C4-2B (cell line): ENCODE measurements around the gene SRC.

Source experiments
- H3K27ac ChIP-seq: fragments of 450-650 bp; 2 replicates; pipeline ENCODE4 v1.5.1; 2017
- CTCF ChIP-seq: fragments of 450-650 bp; conservative IDR thresholded peaks from 2 replicates; pipeline ENCODE4 v1.5.1; 2017; ENCODE audit warnings: mild to moderate bottlenecking
- ZFX ChIP-seq: fragments of 450-650 bp; IDR thresholded peaks from 2 replicates; pipeline ENCODE4 v1.6.1; 2017

Gene SRC

GRCh38 chr20:37359331-37359730, 13.4 kb downstream of the SRC start:
- TF ChIP-seq ZFX (no peak), CTCF (no peak)
- no peak overlapping the region for H3K27ac ChIP-seq

- no peak for TF ChIP-seq CTCF
- TF ChIP-seq ZFX, result no peak
- no peak overlapping the region for H3K27ac ChIP-seq
These were observed 13.9 kb downstream of the SRC start for GRCh38 chr20:37359836-37360235.

- TF ChIP-seq CTCF (no peak), ZFX (no peak)
- H3K27ac ChIP-seq, result no peak overlapping the region
These were observed 14.6 kb downstream of the SRC start for GRCh38 chr20:37360391-37361115.

DNA sequence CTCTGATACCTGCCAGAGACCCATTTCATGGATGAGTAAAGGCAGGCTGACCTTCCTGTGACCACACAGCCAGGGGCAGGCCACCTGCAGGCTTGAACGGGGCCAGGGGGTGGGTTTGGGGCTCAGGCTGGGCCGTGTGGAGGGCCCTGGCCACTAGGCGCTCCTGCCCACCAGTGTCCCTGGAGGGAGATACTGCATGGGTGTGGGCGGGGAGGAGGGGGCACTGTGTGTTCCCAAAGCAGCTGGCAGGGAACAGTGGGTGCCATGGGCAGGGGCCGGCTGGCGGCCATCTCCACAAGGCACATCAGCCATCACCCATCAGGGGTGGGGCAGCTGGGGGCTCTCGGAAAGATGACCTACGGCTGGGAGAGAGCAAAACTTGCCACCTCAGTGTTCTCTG, 15.4 kb downstream of the SRC start:
- no peak overlapping the region for H3K27ac ChIP-seq
- TF ChIP-seq ZFX (no peak), CTCF (no peak)

- no peak overlapping the region for H3K27ac ChIP-seq
These were observed 16.4 kb downstream of the SRC start for GRCh38 chr20:37362231-37362792.

DNA sequence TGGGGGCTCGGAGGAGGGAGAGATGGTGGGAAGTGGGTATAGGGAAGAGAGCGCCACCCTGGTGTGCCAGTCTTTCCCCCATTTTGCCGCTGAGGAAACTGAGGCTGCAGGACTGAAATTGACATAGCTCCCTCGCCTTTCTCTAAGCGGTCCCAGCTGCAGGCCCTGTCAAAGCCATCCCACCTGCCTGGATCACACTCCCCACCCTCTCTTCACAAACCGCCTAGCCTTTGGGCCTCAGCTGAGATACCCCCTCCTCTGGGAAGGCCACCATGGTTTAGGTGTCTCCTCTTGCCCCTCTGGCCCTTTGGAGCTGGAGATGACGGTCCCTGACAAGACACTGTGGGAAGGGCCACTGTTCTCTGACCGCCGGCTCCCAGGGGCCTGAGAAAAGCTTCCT, 16.9 kb downstream of the SRC start:
- H3K27ac ChIP-seq, result no peak overlapping the region
- TF ChIP-seq CTCF (no peak), ZFX (no peak)

More at GRCh38 chr20:37362231-37362792, 16.4 kb downstream of the SRC start:
- no peak for TF ChIP-seq CTCF
- no peak for TF ChIP-seq ZFX

GRCh38 chr20:37363221-37364012, 17.5 kb downstream of the SRC start:
- no peak overlapping the region for H3K27ac ChIP-seq
- TF ChIP-seq CTCF (no peak), ZFX (no peak)
